Measurements from ENCODE around the gene IQCB1. TPM values are rescaled to one million over a fixed set of nuclear protein-coding genes. Genes with fewer than 3 reads are reported as not detected.

The IQCB1 gene
- total RNA-seq, 1 experiment from 2014 or later: 20.1 TPM

GRCh38 chr3:121878411-121878810 lies 43.6 kb upstream of the IQCB1 start:
- H3K27ac ChIP-seq (ENCODE audit: low read length): no peak overlapping the region
- TF ChIP-seq POLR2AphosphoS5 (IDR thresholded peaks at IDR 0.05; ENCODE audit: low read depth, low read length) (no peak), REST (IDR thresholded peaks at IDR 0.05; ENCODE audit: insufficient read depth in 1 of 2, low read depth in 2 of 2, low read length in 1 of 2) (no peak), TCF7L2 (IDR thresholded peaks at IDR 0.05; ENCODE audit: low read depth, low read length) (no peak), CTCF (IDR thresholded peaks at IDR 0.05) (no peak), SIN3A (IDR thresholded peaks at IDR 0.05; ENCODE audit: borderline replicate concordance, insufficient read depth, low read depth, low read length) (no peak)
- no peaks in the 10 kb centered on the region for H3K9me3 ChIP-seq (ENCODE audit: control insufficient read depth, insufficient read depth, low read depth, low read length)
- ChIA-PET POLR2A (no interaction called here), CTCF (no interaction called here)
- in situ Hi-C loops (cut with HindIII; ENCODE audit: low pct_unique_long_range_greater_than_20kb, low sequenced_read_pairs): no loop called here
- no peaks in the 10 kb centered on the region for H3K4me1 ChIP-seq (ENCODE audit: control insufficient read depth, insufficient read depth, low read length)
- DNase-seq (ENCODE audit: low read depth, low spot score) (no peak), ATAC-seq (no peak)
- intact Hi-C loops (cut with micrococcal nuclease; ENCODE audit: unreplicated experiment): no loop called here
- BruUV-seq (replicated peaks): no TSS peak
- H3K36me3 ChIP-seq (ENCODE audit: control insufficient read depth, insufficient read depth, low read length): no peaks in the 10 kb centered on the region
- no peaks in the 10 kb centered on the region for H3K27me3 ChIP-seq (ENCODE audit: control insufficient read depth, insufficient read depth, low read length)
- no peak overlapping the region for H3K4me3 ChIP-seq (ENCODE audit: low read depth in 2 of 2, low read length in 2 of 2)

GRCh38 chr3:121871430-121871829 lies 36.6 kb upstream of the IQCB1 start:
- no peak for ATAC-seq
- Histone ChIP-seq H3K4me3 (ENCODE audit: low read depth in 2 of 2, low read length in 2 of 2) (no peak overlapping the region), H3K4me1 (ENCODE audit: control insufficient read depth, insufficient read depth, low read length) (no peaks in the 10 kb centered on the region), H3K27me3 (ENCODE audit: control insufficient read depth, insufficient read depth, low read length) (no peaks in the 10 kb centered on the region), H3K9me3 (ENCODE audit: control insufficient read depth, insufficient read depth, low read depth, low read length) (no peaks in the 10 kb centered on the region), H3K27ac (ENCODE audit: low read length) (no peak overlapping the region), H3K36me3 (ENCODE audit: control insufficient read depth, insufficient read depth, low read length) (no peaks in the 10 kb centered on the region)
- DNase-seq (ENCODE audit: low read depth, low spot score): no peak
- in situ Hi-C loops (cut with HindIII; ENCODE audit: low pct_unique_long_range_greater_than_20kb, low sequenced_read_pairs): no loop called here
- ChIA-PET CTCF (no interaction called here), POLR2A (no interaction called here)
- no TSS peak for BruUV-seq (replicated peaks)
- intact Hi-C loops (cut with micrococcal nuclease; ENCODE audit: unreplicated experiment): no loop called here
- TF ChIP-seq SIN3A (IDR thresholded peaks at IDR 0.05; ENCODE audit: borderline replicate concordance, insufficient read depth, low read depth, low read length) (no peak), REST (IDR thresholded peaks at IDR 0.05; ENCODE audit: insufficient read depth in 1 of 2, low read depth in 2 of 2, low read length in 1 of 2) (no peak), CTCF (IDR thresholded peaks at IDR 0.05) (no peak), TCF7L2 (IDR thresholded peaks at IDR 0.05; ENCODE audit: low read depth, low read length) (no peak), POLR2AphosphoS5 (IDR thresholded peaks at IDR 0.05; ENCODE audit: low read depth, low read length) (no peak)
